Activated CD8-positive, alpha-beta T cell treated with anti-CD3 and anti-CD28 coated beads for 36 hours (primary cell): ENCODE measurements around the gene OOSP4A. TPM values are rescaled to one million over a fixed set of nuclear protein-coding genes. Genes with fewer than 3 reads are reported as not detected.

Source experiments
- ATAC-seq: fragments of 200-7000 bp; cut with Tn5 transposase; one replicate; pipeline ENCODE4 v1.10.0; 2021; ENCODE audit warnings: mild to moderate bottlenecking, moderate library complexity
- CTCF ChIA-PET: fragments of 350-600 bp; sonication (Branson Sonifier 250); formaldehyde crosslinking; loops from one replicate; lab custom pipeline; 2021; ENCODE audit warnings: antibody characterized with exemption; lab: Charles Lee
- POLR2A ChIA-PET: fragments of 350-600 bp; sonication (Branson Sonifier 250); formaldehyde crosslinking; loops from one replicate; lab custom pipeline; 2021; ENCODE audit warnings: antibody characterized with exemption; lab: Charles Lee
- DNase-seq: peaks from one replicate; pipeline ENCODE4 v3.0.0-alpha.2; 2020
- H3K27ac Mint-ChIP-seq: one replicate; pipeline ENCODE4 v1.8.0; 2021; ENCODE audit warnings: mild to moderate bottlenecking, mixed read lengths
- H3K27me3 Mint-ChIP-seq: one replicate; pipeline ENCODE4 v1.8.0; 2021; ENCODE audit warnings: mixed read lengths
- H3K36me3 Mint-ChIP-seq: one replicate; pipeline ENCODE4 v1.8.0; 2021; ENCODE audit warnings: low read depth, mixed read lengths
- H3K4me1 Mint-ChIP-seq: one replicate; pipeline ENCODE4 v1.8.0; 2021; ENCODE audit warnings: low read depth, mixed read lengths
- H3K4me3 Mint-ChIP-seq: one replicate; pipeline ENCODE4 v1.8.0; 2021; ENCODE audit warnings: mild to moderate bottlenecking, moderate library complexity, mixed read lengths
- H3K9me3 Mint-ChIP-seq: one replicate; pipeline ENCODE4 v1.8.0; 2021; ENCODE audit warnings: mixed read lengths
- intact Hi-C: fragments of 100-400 bp; cut with micrococcal nuclease; formaldehyde crosslinking; loops from one replicate; pipeline ENCODE4 v1.10.0; 2022
- total RNA-seq, 2 experiments: library from RNA; stranded (reverse); gene quantifications; one replicate each; pipeline ENCODE4 v1.2.3, GENCODE V29; 2021
- TF ChIP-seq, protein P1 (sequence below): fragments of 200-600 bp; IDR thresholded peaks from one replicate; pipeline ENCODE4 v1.8.0; 2022; ENCODE audit warnings: antibody characterized with exemption, mild to moderate bottlenecking

Gene OOSP4A
- total RNA-seq, 2 experiments from 2014 or later = not detected

GRCh38 chr11:60003729-60004128, 39.9 kb downstream of the OOSP4A start:
- H3K4me3 Mint-ChIP-seq = no peak overlapping the region
- peaks cover 11% of the 10 kb centered on the region for H3K27me3 Mint-ChIP-seq
- no peak for DNase-seq
- H3K36me3 Mint-ChIP-seq = no peaks in the 10 kb centered on the region
- H3K9me3 Mint-ChIP-seq = no peaks in the 10 kb centered on the region
- CTCF ChIA-PET = no interaction called here
- ATAC-seq = no peak
- no peak overlapping the region for H3K27ac Mint-ChIP-seq
- TF ChIP-seq, protein P1, sequence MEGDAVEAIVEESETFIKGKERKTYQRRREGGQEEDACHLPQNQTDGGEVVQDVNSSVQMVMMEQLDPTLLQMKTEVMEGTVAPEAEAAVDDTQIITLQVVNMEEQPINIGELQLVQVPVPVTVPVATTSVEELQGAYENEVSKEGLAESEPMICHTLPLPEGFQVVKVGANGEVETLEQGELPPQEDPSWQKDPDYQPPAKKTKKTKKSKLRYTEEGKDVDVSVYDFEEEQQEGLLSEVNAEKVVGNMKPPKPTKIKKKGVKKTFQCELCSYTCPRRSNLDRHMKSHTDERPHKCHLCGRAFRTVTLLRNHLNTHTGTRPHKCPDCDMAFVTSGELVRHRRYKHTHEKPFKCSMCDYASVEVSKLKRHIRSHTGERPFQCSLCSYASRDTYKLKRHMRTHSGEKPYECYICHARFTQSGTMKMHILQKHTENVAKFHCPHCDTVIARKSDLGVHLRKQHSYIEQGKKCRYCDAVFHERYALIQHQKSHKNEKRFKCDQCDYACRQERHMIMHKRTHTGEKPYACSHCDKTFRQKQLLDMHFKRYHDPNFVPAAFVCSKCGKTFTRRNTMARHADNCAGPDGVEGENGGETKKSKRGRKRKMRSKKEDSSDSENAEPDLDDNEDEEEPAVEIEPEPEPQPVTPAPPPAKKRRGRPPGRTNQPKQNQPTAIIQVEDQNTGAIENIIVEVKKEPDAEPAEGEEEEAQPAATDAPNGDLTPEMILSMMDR = no peak
- no peaks in the 10 kb centered on the region for H3K4me1 Mint-ChIP-seq
- intact Hi-C loops = no loop called here
- POLR2A ChIA-PET = no interaction called here

- CTCF ChIA-PET = no interaction called here
- POLR2A ChIA-PET = no interaction called here
- intact Hi-C loops = no loop called here
- TF ChIP-seq, protein P1 = no peak
- Mint-ChIP-seq H3K4me1 (no peaks in the 10 kb centered on the region), H3K36me3 (no peaks in the 10 kb centered on the region), H3K27me3 (peaks cover 13% of the 10 kb centered on the region), H3K9me3 (no peaks in the 10 kb centered on the region), H3K4me3 (no peak overlapping the region), H3K27ac (no peak overlapping the region)
- DNase-seq (no peak), ATAC-seq (no peak)
Observed at GRCh38 chr11:60005360-60005759, 41.5 kb downstream of the OOSP4A start.

DNA sequence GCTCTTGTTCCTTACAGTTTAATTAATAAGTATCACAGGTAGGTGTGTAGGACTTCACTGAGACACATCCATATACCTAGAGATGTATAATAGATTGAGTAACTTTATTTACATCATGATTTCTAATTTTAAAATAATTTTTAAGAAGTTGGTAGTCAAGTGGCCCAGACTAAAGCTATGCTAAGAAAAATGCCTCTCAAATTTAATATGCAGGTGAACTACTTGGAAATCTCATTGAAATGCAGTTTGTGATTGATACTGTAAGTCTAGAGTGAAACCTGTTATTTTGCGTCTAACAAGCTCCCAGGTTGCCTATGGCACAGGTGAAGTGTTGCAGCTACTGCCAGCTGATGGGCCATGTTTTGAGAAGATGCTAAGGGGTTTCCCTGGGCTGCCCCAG, 53.0 kb downstream of the OOSP4A start, which contains the start of gene OOSP4B:
OOSP4B (plus strand) TSS at position 301 of the 400 bp plus-strand sequence.
- Mint-ChIP-seq H3K4me1 (no peaks in the 10 kb centered on the region), H3K27me3 (peaks cover 7% of the 10 kb centered on the region), H3K9me3 (no peaks in the 10 kb centered on the region), H3K27ac (no peak within 1 kb of the TSS), H3K4me3 (no peak within 1 kb of the TSS), H3K36me3 (no peaks in the 10 kb centered on the region)
- intact Hi-C loops = no loop called here
- CTCF ChIA-PET = no interaction called here
- no peak for ATAC-seq
- no peak for DNase-seq
- TF ChIP-seq, protein P1 = no peak
- POLR2A ChIA-PET = no interaction called here

DNA sequence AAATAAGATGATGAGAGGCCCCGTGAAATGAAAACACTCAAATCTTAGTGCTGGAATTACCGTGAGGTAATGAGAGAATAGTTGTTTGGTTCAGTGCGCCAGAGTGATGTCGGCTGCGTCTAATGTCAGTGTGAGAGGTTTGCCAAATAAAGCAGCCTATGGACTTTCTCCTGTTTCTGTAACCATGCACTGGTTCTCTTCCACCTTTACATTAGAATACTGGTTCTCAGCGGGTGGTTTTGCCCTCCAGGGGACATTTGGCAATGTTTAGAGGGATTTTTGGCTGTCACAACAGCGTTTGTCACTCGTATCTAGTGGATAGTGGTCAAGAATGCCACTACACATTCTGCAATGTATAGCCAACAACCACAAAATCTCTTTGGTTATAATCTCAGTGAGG, 54.2 kb downstream of the OOSP4A start:
- Mint-ChIP-seq H3K27me3 (peaks cover 6% of the 10 kb centered on the region), H3K9me3 (no peaks in the 10 kb centered on the region)

More for the DNA sequence above, 54.2 kb downstream of the OOSP4A start:
- ATAC-seq (no peak), DNase-seq (no peak)
- no peaks in the 10 kb centered on the region for H3K36me3 Mint-ChIP-seq
- intact Hi-C loops = no loop called here
- CTCF ChIA-PET = no interaction called here
- TF ChIP-seq, protein P1 = no peak
- no peak overlapping the region for H3K27ac Mint-ChIP-seq
- no peak overlapping the region for H3K4me3 Mint-ChIP-seq
- H3K4me1 Mint-ChIP-seq = no peaks in the 10 kb centered on the region
- POLR2A ChIA-PET = no interaction called here

Other genes starting within 250 kb of the OOSP4A start
- gene STX3, start 208.7 kb upstream of the OOSP4A start, total RNA-seq = 1 to 10 TPM; 8.3 to 9.5 TPM
- 10 to 100 TPM; 76.4 to 78.7 TPM for gene MRPL16, start 153.3 kb upstream of the OOSP4A start, total RNA-seq
- not detected for gene CBLIF, start 118.5 kb upstream of the OOSP4A start, total RNA-seq
- not detected for gene TCN1, start 97.5 kb upstream of the OOSP4A start, total RNA-seq
- gene OOSP3, start 85.3 kb upstream of the OOSP4A start, total RNA-seq = not detected
- not detected for gene OOSP1, start 25.6 kb upstream of the OOSP4A start, total RNA-seq
- gene OOSP4B, start 53.1 kb downstream of the OOSP4A start, total RNA-seq = not detected
- not detected for gene OOSP2, start 76.4 kb downstream of the OOSP4A start, total RNA-seq
- not detected for gene MS4A3, start 92.6 kb downstream of the OOSP4A start, total RNA-seq
- gene MS4A2, start 124.6 kb downstream of the OOSP4A start, total RNA-seq = not detected
- gene MS4A6A, start 219.1 kb downstream of the OOSP4A start, total RNA-seq = not detected